Fibroblast of mammary gland (primary cell): Measurements from ENCODE around the gene TRAF3IP1.

Source experiments
- DNase-seq: peaks from one replicate; pipeline ENCODE4 v3.0.0-alpha.2; 2010; ENCODE audit warnings: low read depth
- H3K4me3 ChIP-seq: 2 replicates; pipeline ENCODE4 v1.5.1; 2011; ENCODE audit warnings: low read depth, mild to moderate bottlenecking, low read length, moderate library complexity; ENCODE audit not compliant: control insufficient read depth
- CTCF ChIP-seq: conservative IDR thresholded peaks from 2 replicates; pipeline ENCODE4 v1.5.1; 2011; ENCODE audit warnings: low read depth, low read length, inconsistent platforms; ENCODE audit not compliant: control insufficient read depth, insufficient read depth

The TRAF3IP1 gene

GRCh38 chr2:238449241-238449640 lies 128.9 kb downstream of the TRAF3IP1 start:
- no peak overlapping the region for H3K4me3 ChIP-seq
- DNase-seq: no peak
- no peak for TF ChIP-seq CTCF

GRCh38 chr2:238449909-238450417 lies 129.6 kb downstream of the TRAF3IP1 start:
- H3K4me3 ChIP-seq: no peak overlapping the region
- no peak for TF ChIP-seq CTCF
- DNase-seq: peak; percentile 78

GRCh38 chr2:238450440-238450861 lies 130.1 kb downstream of the TRAF3IP1 start:
- no peak for TF ChIP-seq CTCF

More at GRCh38 chr2:238450440-238450861, 130.1 kb downstream of the TRAF3IP1 start:
- DNase-seq: no peak
- H3K4me3 ChIP-seq: no peak overlapping the region
